ENCODE data around the gene PNLIPRP1. TPM values are rescaled to one million over a fixed set of nuclear protein-coding genes. Genes with fewer than 3 reads are reported as not detected.

The PNLIPRP1 gene
- total RNA-seq (2014; rRNA removed; shearing (Covaris generic)) = not detected in 2 replicates
- polyA plus RNA-seq (2015; cell fraction: cytosol; rRNA removed) = not detected in 2 replicates
- not detected in 2 replicates for polyA plus RNA-seq (2015; cell fraction: nucleus; rRNA removed)

DNA sequence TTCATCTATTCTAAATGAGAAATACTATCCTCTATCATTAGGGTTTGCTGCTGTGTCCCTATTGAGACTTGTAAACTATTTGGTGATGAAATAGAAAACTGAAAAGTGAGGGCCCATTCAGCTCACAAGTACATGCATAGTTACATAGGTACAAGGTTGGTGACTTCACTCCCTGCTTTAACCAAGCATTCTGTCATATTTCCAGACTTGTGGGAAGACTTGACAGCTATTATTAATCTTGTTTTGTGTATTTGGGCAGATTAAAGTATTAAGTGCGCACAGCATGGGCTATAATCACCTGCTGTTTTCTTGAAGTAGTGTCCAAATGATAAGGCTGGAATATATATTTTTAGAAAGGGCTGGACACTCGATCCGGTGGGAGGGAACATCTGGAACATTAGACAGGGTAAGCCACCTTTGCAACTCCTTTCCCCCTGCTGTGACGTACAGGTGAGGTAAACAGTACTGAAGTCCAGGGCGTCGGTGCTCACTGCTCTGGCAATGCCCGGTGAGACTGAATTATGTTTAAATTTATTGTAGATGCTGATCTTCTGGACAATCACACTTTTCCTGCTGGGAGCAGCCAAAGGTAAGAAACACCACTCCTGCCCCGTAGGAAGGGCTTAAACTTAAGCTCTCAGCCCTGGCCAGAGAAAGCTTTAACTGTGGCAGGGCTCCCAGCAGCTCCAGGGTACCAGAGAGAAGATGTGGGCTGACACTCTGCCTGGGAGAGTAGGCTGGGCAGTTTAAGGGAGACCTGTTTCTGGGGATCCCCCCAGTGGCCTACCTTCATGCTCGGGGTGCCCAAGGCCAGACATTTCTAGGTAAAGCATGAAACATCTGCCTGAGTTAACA lies at the start of gene PNLIPRP1:
Gene PNLIPRP1 (plus strand): TSS at position 370 of the 855 bp plus-strand sequence. CDS start 171 bp downstream, at position 541.
- DNase-seq (ENCODE audit: low read depth) = no peak

GRCh38 chr10:116542007-116542677 lies 48.6 kb upstream of the PNLIPRP1 start:
- DNase-seq (ENCODE audit: low read depth) = no peak

GRCh38 chr10:116545122-116545521 lies 45.6 kb upstream of the PNLIPRP1 start:
- DNase-seq (ENCODE audit: low read depth) = no peak

- no peak for DNase-seq (ENCODE audit: low read depth)
These were observed 45.0 kb upstream of the PNLIPRP1 start, which contains the start of gene PNLIP for GRCh38 chr10:116545756-116546155. TSS of gene PNLIP (plus strand) at chr10:116545931. CDS start at chr10:116546093, 162 bp downstream.

GRCh38 chr10:116548301-116548700 lies 42.5 kb upstream of the PNLIPRP1 start:
- no peak for DNase-seq (ENCODE audit: low read depth)

DNA sequence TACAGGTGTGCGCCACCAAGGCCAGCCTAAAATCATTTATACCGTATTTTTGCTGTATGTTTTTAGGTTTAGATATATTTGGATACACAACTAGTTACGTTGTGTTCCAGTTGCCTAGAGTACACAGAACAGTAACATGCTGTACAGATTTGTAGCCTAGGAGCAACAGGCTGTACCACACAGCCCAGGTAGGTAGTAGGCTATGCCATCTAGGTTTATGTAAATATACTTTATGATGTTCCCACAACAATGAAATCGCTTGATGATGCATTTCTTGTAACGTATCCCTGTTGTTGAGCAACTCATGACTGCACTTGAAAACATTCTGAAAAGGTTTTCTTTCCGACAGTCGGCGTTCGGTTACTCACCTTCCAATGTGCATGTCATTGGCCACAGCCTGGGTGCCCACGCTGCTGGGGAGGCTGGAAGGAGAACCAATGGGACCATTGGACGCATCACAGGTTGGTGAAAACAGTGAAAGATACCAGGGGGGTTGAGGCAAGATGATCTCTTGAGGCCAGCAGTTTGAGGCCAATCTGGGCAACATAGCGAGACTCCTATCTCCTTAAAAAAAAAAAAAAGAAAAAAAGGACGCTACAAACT lies 37.3 kb upstream of the PNLIPRP1 start:
- no peak for DNase-seq (ENCODE audit: low read depth)

DNA sequence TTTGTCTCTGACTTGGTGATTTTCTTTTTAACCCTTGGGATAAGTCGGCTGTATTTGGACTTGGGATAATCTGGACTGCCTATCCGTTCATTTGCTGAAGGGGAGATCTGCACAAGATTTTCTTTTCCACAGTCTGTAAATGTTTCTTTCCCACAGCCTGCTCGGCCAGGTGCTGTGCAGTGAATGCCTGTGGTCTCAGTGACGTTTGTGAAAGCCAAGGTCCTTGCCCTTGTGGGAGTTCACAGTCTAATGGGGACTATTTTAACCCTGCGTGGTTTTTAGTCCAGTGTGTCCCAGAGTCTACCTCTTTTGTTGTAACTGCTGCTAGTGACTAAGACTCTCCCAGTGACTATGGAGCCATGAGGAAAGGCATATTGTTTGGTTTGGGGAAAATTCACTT lies 36.1 kb upstream of the PNLIPRP1 start:
- no peak for DNase-seq (ENCODE audit: low read depth)

DNA sequence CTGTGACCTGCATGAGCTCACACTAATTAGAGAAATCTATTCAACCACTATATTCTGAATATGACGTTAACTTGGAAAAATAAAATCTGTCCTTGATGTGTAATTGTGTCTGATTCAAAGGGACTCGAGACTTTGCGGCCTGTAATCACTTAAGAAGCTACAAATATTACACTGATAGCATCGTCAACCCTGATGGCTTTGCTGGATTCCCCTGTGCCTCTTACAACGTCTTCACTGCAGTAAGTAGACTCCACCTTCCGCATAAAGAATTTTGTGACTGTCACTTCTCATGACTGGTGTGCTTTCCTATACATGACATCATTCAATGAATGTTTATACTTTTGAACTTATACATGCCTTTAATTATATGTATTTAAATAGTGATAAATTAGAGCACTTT lies 34.9 kb upstream of the PNLIPRP1 start:
- DNase-seq (ENCODE audit: low read depth) = no peak

- DNase-seq (ENCODE audit: low read depth) = no peak
These were observed 33.4 kb upstream of the PNLIPRP1 start for GRCh38 chr10:116557305-116557880.

GRCh38 chr10:116565534-116565933 lies 25.2 kb upstream of the PNLIPRP1 start:
- DNase-seq (ENCODE audit: low read depth) = no peak

GRCh38 chr10:116566932-116567331 lies 23.8 kb upstream of the PNLIPRP1 start:
- no peak for DNase-seq (ENCODE audit: low read depth)

DNA sequence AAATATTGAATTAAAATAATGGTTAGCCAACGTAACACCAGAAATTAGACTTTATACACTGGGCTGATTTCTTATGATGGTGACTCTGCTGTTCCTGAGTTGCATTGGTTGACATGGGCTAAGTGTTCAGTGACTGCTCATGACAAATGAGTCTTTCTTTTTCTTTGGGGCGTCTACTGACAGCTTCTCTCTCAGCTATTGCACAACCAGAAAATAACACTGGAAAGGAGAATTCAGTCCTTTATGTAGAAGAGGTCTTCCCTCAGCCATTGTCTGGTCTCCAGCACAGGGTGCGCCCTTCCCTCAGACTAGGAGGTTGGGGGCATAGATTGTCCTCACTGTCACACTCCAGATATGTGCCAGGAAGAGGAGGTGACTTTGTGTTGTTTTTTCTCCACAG lies 23.4 kb upstream of the PNLIPRP1 start:
- DNase-seq (ENCODE audit: low read depth) = no peak

DNA sequence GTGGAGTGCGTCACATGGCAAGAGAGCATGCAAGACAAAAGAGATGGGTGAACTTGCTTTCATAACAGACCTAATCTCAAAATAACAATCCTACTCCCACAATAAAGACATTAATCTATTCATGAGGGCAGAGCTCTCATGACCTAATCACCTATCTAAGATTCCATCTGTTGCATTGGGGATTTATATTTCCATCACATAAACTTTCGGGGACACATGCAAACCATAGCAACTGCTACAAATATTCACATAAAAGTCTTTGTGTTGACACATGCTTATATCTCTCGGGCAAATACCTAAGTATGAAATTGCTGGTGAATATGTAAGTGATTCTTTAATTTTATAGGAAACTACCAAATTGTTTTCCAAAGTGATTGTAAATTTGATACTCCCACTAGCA lies 16.0 kb upstream of the PNLIPRP1 start:
- DNase-seq (ENCODE audit: low read depth) = no peak

DNA sequence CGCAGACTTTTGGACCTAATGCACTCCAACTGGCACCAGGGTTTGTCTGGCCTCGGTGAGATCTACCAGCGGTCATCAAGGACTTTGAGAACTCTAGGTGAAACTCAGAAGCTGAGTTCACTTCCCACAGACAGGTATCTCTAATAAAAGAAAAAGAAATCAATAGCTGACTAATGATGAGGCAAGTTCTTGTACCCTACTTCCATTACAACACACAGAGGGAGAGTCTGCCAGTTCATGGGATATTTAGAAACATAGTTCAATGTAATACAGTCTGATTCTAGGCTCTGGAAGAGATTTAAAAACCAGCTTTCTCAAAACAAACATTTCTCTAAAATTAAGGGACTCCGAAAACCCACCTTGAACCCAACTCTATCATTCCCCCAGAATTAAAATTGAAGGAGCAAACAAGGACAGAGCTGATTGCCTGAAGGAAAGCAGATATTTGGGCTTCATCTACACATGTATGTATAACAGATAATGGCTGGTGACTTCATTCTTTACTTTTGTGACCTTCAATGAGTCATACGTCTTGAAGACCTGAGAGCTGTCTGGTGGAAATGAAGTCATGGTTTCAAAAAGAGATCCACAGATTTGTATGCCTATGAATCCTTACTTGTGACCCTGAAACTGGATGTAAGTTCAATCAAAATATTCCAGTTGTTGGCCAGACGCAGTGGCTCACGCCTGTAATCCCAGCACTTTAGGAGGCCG lies 2.7 kb upstream of the PNLIPRP1 start:
- DNase-seq (ENCODE audit: low read depth) = peak; percentile 21

DNA sequence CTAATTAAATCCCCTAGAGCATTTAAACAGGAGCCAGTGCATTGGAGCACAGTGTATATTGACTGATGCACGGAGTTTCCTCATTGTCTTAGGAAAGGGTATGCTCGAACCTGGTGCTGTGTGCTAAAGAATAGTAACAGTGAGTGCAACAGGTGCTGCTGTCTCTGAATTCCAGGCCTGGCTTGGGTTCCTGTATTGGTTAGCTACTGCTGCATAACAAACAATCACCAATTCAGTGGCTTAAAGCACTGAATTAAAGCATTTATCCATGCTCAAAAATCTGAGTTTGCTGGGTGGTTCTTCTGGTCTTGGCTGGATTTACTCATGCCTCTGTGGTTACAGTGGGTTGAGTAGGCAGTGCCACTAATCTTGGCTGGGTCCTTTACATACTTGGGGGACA lies 1.8 kb upstream of the PNLIPRP1 start:
- DNase-seq (ENCODE audit: low read depth) = no peak

- no peak for DNase-seq (ENCODE audit: low read depth)
These were observed 833 bp upstream of the PNLIPRP1 start for GRCh38 chr10:116589926-116590325.

DNA sequence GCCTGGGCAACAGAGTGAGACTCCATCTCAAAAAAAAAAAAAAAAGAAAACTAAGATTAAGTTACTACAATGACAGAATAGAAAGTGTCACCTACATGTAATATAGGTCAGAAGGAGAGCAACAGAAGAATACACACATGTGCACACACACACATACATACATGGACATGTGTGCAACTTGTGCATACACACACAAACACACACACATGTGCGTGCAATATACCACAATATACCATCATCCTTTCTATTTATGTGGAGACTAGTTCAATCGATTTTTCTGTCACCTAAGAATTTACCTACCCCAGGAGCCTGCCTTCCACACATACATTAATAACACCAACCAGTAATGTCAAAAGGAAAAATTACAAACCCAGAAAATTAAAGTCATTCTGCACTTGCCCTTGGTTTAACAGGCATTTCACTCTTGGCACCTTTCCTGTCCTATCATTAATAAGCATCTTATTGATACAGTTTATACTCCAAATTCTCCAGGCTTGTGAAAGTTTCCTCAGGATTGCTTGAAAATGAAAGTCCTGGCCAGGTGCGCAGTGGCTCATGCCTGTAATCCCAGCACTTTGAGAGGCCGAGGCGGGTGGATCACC lies 2.5 kb downstream of the PNLIPRP1 start:
- no peak for DNase-seq (ENCODE audit: low read depth)

- DNase-seq (ENCODE audit: low read depth) = no peak
These were observed 3.8 kb downstream of the PNLIPRP1 start for GRCh38 chr10:116594525-116595035.

DNA sequence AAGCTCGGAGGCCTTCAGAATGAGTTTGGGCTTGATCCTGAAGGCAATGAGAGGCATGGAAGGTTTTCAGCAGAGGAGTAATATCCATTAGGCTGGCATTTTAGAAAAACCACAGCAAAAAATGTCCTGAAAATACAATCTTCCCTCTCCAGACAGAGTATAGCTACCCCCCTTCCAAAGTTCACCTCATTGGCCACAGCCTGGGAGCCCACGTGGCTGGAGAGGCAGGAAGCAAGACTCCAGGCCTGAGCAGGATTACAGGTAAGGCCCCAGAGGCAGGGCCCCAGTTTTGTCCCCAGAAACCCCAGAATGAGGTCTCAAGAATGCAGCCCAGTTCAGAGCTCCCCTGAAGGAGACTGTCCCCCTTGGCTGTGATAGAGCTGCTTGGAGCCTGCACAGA lies 5.3 kb downstream of the PNLIPRP1 start:
- no peak for DNase-seq (ENCODE audit: low read depth)

- DNase-seq (ENCODE audit: low read depth) = no peak
These were observed 6.8 kb downstream of the PNLIPRP1 start for GRCh38 chr10:116597543-116597942.

Measured in HT1080 (cell line).